ENCODE measurements around the gene CDH4. TPM values are rescaled to one million over a fixed set of nuclear protein-coding genes. Genes with fewer than 3 reads are reported as not detected.
"Not testable (repeated sequence)": the region's sequence is repeated elsewhere in the genome, so short reads cannot be mapped to it uniquely, and the experiment has no call there.

Gene CDH4
- total and polyA plus RNA-seq, 12 donors = 0.04 to 0.25 (median 0.08) TPM; not detected in 5

- no peaks in the 10 kb centered on the region for H3K36me3 ChIP-seq
- H3K27ac ChIP-seq = no peak overlapping the region
- peaks cover 0 to 75% (median 46%) of the 10 kb centered on the region in 7 donors for H3K27me3 ChIP-seq
- 78 to 81% methylated on average over 9 of the region's 9 CpGs for WGBS, 2 donors
- ATAC-seq (no peak), DNase-seq (no peak)
- H3K4me1 ChIP-seq = no peaks in the 10 kb centered on the region
- intact Hi-C loops (cut with DNase I) = no loop called here
- no peak overlapping the region for H3K4me3 ChIP-seq
- H3K9me3 ChIP-seq = peaks cover 0 to 8% (median 0%) of the 10 kb centered on the region in 11 donors
- TF ChIP-seq CTCF (IDR thresholded peaks at IDR 0.05) = no peak
Observed at GRCh38 chr20:61263938-61264337, 11.9 kb downstream of the CDH4 start.

GRCh38 chr20:61267241-61267640, 15.2 kb downstream of the CDH4 start:
- ATAC-seq (no peak), DNase-seq (no peak)
- no peak for TF ChIP-seq CTCF (IDR thresholded peaks at IDR 0.05)
- H3K36me3 ChIP-seq = no peaks in the 10 kb centered on the region
- H3K4me1 ChIP-seq = no peaks in the 10 kb centered on the region
- no peaks in the 10 kb centered on the region for H3K9me3 ChIP-seq
- peaks cover 0 to 52% (median 24%) of the 10 kb centered on the region in 7 donors for H3K27me3 ChIP-seq
- WGBS, 2 donors = 81 to 82% methylated on average over 6 of the region's 6 CpGs
- intact Hi-C loops (cut with DNase I) = no loop called here
- no peak overlapping the region for H3K27ac ChIP-seq
- H3K4me3 ChIP-seq = no peak overlapping the region

GRCh38 chr20:61268024-61268423, 16.0 kb downstream of the CDH4 start:
- no peaks in the 10 kb centered on the region for H3K9me3 ChIP-seq
- no peak for TF ChIP-seq CTCF (IDR thresholded peaks at IDR 0.05)
- no peak overlapping the region for H3K4me3 ChIP-seq
- no peaks in the 10 kb centered on the region for H3K36me3 ChIP-seq
- intact Hi-C loops (cut with DNase I) = no loop called here
- WGBS, 2 donors = 77 to 80% methylated on average over 10 of the region's 10 CpGs
- no peak overlapping the region for H3K27ac ChIP-seq
- DNase-seq = no peak
- H3K4me1 ChIP-seq = no peaks in the 10 kb centered on the region
- no peak for ATAC-seq
- H3K27me3 ChIP-seq = peaks cover 0 to 44% (median 20%) of the 10 kb centered on the region in 7 donors

- H3K27me3 ChIP-seq = peaks cover 0 to 27% (median 12%) of the 10 kb centered on the region in 7 donors
- H3K9me3 ChIP-seq = no peaks in the 10 kb centered on the region
- H3K4me1 ChIP-seq = no peaks in the 10 kb centered on the region
- ATAC-seq (no peak), DNase-seq (no peak)
- intact Hi-C loops (cut with DNase I) = no loop called here
- no peak overlapping the region for H3K27ac ChIP-seq
- 62 to 65% methylated on average over 28 of the region's 28 CpGs for WGBS, 2 donors
- no peak for TF ChIP-seq CTCF (IDR thresholded peaks at IDR 0.05)
- H3K36me3 ChIP-seq = no peaks in the 10 kb centered on the region
- H3K4me3 ChIP-seq = no peak overlapping the region
Observed at GRCh38 chr20:61271312-61272231, 19.5 kb downstream of the CDH4 start.

- H3K27ac ChIP-seq; ATAC-seq; H3K4me1 ChIP-seq; intact Hi-C loops (cut with DNase I); DNase-seq; H3K9me3 ChIP-seq; H3K36me3 ChIP-seq; H3K4me3 ChIP-seq: not testable (repeated sequence)
- WGBS, 2 donors = 86 to 92% methylated on average over 7 of the region's 7 CpGs
- H3K27me3 ChIP-seq = peaks cover 0 to 27% (median 21%) of the 10 kb centered on the region in 7 donors
Observed at GRCh38 chr20:61273024-61273423, 21.0 kb downstream of the CDH4 start.

GRCh38 chr20:61273666-61274065, 21.6 kb downstream of the CDH4 start:
- 76 to 93% methylated on average over 1 of the region's 1 CpG for WGBS, 2 donors
- ATAC-seq = not testable (repeated sequence)

More at GRCh38 chr20:61273666-61274065, 21.6 kb downstream of the CDH4 start:
- DNase-seq; H3K4me1 ChIP-seq; H3K36me3 ChIP-seq; intact Hi-C loops (cut with DNase I); H3K9me3 ChIP-seq; H3K27ac ChIP-seq; H3K4me3 ChIP-seq: not testable (repeated sequence)
- H3K27me3 ChIP-seq = peaks cover 0 to 30% (median 25%) of the 10 kb centered on the region in 7 donors

All from heart right ventricle (tissue), 16 donors.